Mucosa of descending colon (tissue), 3 donors: ENCODE measurements around the gene ANKRD6. TPM values are rescaled to one million over a fixed set of nuclear protein-coding genes. Genes with fewer than 3 reads are reported as not detected.

Source experiments
- ATAC-seq: fragments of 200-7000 bp; cut with Tn5 transposase; one replicate; pipeline ENCODE4 v1.9.1; 2020; ENCODE audit warnings: mild to moderate bottlenecking, moderate library complexity
- DNase-seq, 3 donors: peaks; one replicate each; pipeline ENCODE4 v3.0.0-alpha.2; 2020
- H3K36me3 ChIP-seq: fragments of 200-600 bp; one replicate; pipeline ENCODE4 v1.8.0; 2021; ENCODE audit warnings: low read depth, mild to moderate bottlenecking
- H3K4me1 ChIP-seq: fragments of 200-600 bp; one replicate; pipeline ENCODE4 v1.8.0; 2021; ENCODE audit warnings: low read depth, mild to moderate bottlenecking
- H3K4me3 ChIP-seq: fragments of 200-600 bp; one replicate; pipeline ENCODE4 v1.8.0; 2021; ENCODE audit warnings: mild to moderate bottlenecking
- H3K9me3 ChIP-seq: fragments of 200-600 bp; one replicate; pipeline ENCODE4 v1.8.0; 2021; ENCODE audit warnings: mild to moderate bottlenecking
- intact Hi-C, 2 donors: fragments of 100-400 bp; cut with DNase I in 1 of 2; cut with micrococcal nuclease in 1 of 2; formaldehyde crosslinking; loops; one replicate each; pipeline versions ENCODE4 v1.11.0 to v1.11.1; 2022; cut with DNase I, micrococcal nuclease
- total RNA-seq, 3 donors: library from RNA; stranded (reverse); fragmentation: NEBNext Ultra II Directional in 2 of 3; extraction: Animal tissue kit (Norgen Biotek cat#: 25700) in 2 of 3; gene quantifications; one replicate each; pipeline versions ENCODE4 v1.2.1 to v1.2.4, GENCODE V29; 2021 to 2023
- TF ChIP-seq, protein P1 (sequence below): fragments of 200-600 bp; IDR thresholded peaks from one replicate; pipeline ENCODE4 v1.8.0; 2022; ENCODE audit warnings: antibody characterized with exemption, mild to moderate bottlenecking
- donor health status: DM: no; HTN: no; CAD: no; lungs with moderate emphysema.
- donor health status: DM: no; HTN: no; CAD: no.
- donor health status: DM: no; HTN: yes; CAD: no.

The ANKRD6 gene
- total RNA-seq, 3 donors from 2014 or later: 1.8 to 10.9 (median 2.8) TPM

DNA sequence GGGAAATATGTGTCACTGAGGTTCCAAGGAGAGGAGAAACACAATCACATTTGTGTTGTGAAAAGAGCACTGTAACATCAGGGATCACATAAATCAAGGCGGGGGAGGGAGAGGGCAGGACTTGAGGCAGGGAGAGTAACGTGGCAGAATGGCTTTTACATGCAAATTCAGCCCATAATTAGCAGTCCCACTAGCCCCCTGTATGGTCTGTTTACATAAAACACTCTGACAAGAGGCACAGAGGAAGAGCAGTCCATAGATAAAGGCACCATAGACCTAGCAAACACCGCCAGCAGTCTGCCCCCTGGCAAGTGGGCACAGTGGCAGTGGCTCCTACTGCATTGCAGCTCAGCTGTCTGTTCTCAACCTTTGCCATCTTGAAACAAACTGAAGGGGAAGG lies 122.9 kb downstream of the ANKRD6 start:
- Histone ChIP-seq H3K9me3 (no peaks in the 10 kb centered on the region), H3K4me1 (no peaks in the 10 kb centered on the region), H3K36me3 (no peaks in the 10 kb centered on the region), H3K4me3 (no peak overlapping the region)
- DNase-seq (no peak), ATAC-seq (no peak)
- intact Hi-C loops: no loop called here
- TF ChIP-seq, protein P1, sequence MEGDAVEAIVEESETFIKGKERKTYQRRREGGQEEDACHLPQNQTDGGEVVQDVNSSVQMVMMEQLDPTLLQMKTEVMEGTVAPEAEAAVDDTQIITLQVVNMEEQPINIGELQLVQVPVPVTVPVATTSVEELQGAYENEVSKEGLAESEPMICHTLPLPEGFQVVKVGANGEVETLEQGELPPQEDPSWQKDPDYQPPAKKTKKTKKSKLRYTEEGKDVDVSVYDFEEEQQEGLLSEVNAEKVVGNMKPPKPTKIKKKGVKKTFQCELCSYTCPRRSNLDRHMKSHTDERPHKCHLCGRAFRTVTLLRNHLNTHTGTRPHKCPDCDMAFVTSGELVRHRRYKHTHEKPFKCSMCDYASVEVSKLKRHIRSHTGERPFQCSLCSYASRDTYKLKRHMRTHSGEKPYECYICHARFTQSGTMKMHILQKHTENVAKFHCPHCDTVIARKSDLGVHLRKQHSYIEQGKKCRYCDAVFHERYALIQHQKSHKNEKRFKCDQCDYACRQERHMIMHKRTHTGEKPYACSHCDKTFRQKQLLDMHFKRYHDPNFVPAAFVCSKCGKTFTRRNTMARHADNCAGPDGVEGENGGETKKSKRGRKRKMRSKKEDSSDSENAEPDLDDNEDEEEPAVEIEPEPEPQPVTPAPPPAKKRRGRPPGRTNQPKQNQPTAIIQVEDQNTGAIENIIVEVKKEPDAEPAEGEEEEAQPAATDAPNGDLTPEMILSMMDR: no peak

DNA sequence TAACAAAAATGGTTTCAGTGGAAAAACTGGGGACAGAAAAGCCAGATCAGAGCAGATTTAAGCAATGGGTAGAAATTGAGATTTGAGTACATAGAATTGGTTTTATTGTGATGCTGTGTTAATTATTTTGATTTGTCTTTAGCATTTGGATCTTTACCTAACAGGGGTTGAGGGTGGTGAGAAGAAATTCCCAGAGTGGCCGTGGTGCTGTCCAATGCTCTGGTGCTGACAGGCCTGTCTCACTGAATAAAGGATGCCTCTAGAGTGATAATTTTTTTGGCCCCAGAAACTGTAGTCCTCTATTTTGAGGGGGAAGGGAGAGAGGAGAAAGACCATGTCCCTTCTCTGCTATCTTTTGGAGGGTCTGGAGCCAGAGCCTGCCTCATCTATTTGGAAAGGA lies 126.5 kb downstream of the ANKRD6 start:
- no peak overlapping the region for H3K4me3 ChIP-seq
- ATAC-seq (no peak), DNase-seq (no peak)
- no peaks in the 10 kb centered on the region for H3K4me1 ChIP-seq
- H3K36me3 ChIP-seq: no peaks in the 10 kb centered on the region
- H3K9me3 ChIP-seq: no peaks in the 10 kb centered on the region
- intact Hi-C loops: no loop called here
- TF ChIP-seq, protein P1: no peak

DNA sequence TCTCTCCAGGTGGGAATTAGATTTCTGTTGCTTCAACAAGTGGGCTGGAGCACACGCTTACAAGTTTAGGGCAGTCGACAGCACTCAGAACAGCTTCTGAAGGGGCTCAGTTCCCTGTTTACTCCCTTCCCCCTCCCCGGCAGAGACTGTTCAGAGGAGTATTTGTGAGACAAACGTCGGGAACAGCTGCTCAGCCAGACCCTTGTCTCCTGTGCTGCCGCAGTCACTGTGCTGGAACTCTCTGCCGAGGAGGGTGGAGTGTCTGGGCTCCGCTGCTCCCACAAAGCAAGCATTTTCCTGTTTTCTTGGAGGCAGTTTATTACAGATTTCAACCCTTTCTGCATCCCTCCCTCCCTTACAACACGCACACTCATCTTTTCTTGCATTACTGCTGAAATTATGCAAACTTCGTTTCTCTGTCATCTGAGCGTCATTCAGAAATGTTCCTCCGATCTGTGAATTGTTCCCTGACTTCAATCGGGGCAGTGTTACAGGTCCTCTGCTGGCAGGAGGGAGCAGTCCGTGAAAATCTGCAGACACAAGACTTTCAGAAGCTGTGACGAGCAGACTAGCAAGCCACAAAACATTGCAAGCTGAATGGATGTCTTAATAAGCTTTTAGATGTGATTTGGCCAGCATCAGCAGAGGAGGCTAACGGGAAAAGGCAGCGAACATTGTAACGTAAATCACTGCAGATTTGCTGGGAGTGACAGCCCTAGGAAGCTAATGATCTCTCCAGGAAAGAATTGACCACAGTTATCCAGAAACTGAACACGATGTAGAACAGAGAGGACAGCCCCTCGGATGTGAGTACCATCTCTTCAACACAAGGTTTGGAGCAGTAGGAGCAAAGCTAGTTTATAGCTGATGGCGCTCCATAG lies 129.4 kb downstream of the ANKRD6 start:
- H3K9me3 ChIP-seq: no peaks in the 10 kb centered on the region
- TF ChIP-seq, protein P1: no peak
- H3K4me1 ChIP-seq: no peaks in the 10 kb centered on the region
- no peaks in the 10 kb centered on the region for H3K36me3 ChIP-seq
- intact Hi-C loops: no loop called here
- DNase-seq (no peak), ATAC-seq (no peak)
- H3K4me3 ChIP-seq: no peak overlapping the region

DNA sequence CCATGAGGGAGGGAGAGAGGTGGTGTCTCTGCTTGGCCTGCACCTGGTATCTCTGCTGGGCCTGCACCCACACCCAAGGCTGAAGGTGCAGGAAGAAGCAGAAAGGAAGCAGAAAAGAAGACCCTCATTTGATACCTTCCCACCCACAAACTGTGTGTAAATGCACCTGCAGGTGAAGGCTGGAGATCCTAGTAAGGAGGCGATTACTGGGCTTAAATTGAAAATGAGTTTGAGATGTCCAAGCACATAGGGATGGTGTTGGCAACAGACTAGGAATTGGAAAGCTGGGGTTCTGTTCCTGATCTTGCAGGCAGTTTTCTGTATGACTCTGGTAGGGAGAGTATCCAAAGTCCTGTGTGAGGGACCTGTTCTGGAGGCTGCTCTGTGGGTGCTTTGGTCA lies 130.9 kb downstream of the ANKRD6 start:
- ATAC-seq (no peak), DNase-seq (no peak)
- Histone ChIP-seq H3K9me3 (no peaks in the 10 kb centered on the region), H3K36me3 (no peaks in the 10 kb centered on the region), H3K4me3 (no peak overlapping the region), H3K4me1 (no peaks in the 10 kb centered on the region)
- TF ChIP-seq, protein P1: no peak
- intact Hi-C loops: no loop called here

DNA sequence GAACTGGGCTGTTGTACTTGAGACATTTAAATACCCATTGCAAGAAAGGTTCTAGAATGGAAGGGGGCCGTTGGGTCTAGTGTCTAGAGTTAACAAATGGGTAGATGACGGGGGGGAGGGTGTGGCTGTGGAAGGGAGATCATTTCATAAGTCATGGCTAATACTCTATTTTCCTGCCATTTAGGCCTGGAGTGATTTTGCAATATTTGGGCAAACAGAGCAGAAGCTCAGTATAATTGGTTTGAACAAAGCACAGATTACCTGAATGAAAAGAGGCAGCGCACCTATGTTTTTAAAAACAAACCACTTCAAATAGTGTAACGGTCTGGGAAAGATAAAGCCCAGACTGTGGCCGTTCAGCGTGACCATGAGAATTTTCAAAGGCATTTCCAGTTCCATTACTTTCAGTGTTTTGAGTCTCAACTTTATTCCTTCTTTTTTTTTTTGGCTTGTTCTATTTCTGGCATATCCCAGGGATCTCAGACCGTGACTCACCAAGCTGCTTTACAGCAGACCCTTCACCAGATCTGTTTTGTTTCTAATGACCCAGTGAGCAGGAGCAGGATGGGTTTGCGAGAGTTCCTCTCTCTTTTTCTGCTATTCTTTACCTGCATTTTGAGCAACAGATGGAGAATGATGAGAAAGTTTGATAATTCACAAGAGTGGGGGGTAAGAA lies 131.9 kb downstream of the ANKRD6 start:
- no peaks in the 10 kb centered on the region for H3K9me3 ChIP-seq
- H3K4me1 ChIP-seq: no peaks in the 10 kb centered on the region
- no peak for ATAC-seq
- DNase-seq: no peak
- H3K4me3 ChIP-seq: no peak overlapping the region
- intact Hi-C loops: no loop called here
- no peaks in the 10 kb centered on the region for H3K36me3 ChIP-seq
- TF ChIP-seq, protein P1: no peak
